Measurements from ENCODE around the gene NEUROD1.

Gene NEUROD1

GRCh38 chr2:181679544-181679979 is 755 bp downstream of the NEUROD1 start:
- DNase-seq: no peak

- no peak for DNase-seq
These were observed 1.3 kb downstream of the NEUROD1 start for GRCh38 chr2:181678861-181679543.

GRCh38 chr2:181677912-181678586 is 2.3 kb downstream of the NEUROD1 start:
- DNase-seq: peak; percentile 50

GRCh38 chr2:181675254-181675653 is 5.1 kb downstream of the NEUROD1 start:
- no peak for DNase-seq

- DNase-seq: no peak
These were observed 5.9 kb downstream of the NEUROD1 start for GRCh38 chr2:181674461-181674860.

- DNase-seq: no peak
These were observed 7.1 kb downstream of the NEUROD1 start for GRCh38 chr2:181673173-181673572.

- no peak for DNase-seq
These were observed 7.9 kb downstream of the NEUROD1 start for GRCh38 chr2:181672255-181673008.

- DNase-seq: no peak
These were observed 9.7 kb downstream of the NEUROD1 start for GRCh38 chr2:181670632-181671031.

GRCh38 chr2:181667234-181667633 is 13.1 kb downstream of the NEUROD1 start:
- DNase-seq: no peak

GRCh38 chr2:181662287-181662686 is 18.0 kb downstream of the NEUROD1 start:
- no peak for DNase-seq

GRCh38 chr2:181660181-181660580 is 20.1 kb downstream of the NEUROD1 start:
- DNase-seq: no peak

- DNase-seq: no peak
These were observed 21.9 kb downstream of the NEUROD1 start for GRCh38 chr2:181658444-181658843.

- no peak for DNase-seq
These were observed 22.9 kb downstream of the NEUROD1 start for GRCh38 chr2:181657379-181657778.

- no peak for DNase-seq
These were observed 23.6 kb downstream of the NEUROD1 start, which contains the start of gene CERKL for GRCh38 chr2:181656450-181657291. TSS of gene CERKL (minus strand) at chr2:181657105. CDS start at chr2:181657006, 99 bp downstream.

GRCh38 chr2:181655519-181655918 is 24.8 kb downstream of the NEUROD1 start:
- DNase-seq: no peak

- no peak for DNase-seq
These were observed 30.8 kb downstream of the NEUROD1 start for GRCh38 chr2:181649436-181649979.

GRCh38 chr2:181648478-181649155 is 31.7 kb downstream of the NEUROD1 start:
- DNase-seq: no peak

GRCh38 chr2:181646415-181646987 is 33.8 kb downstream of the NEUROD1 start:
- no peak for DNase-seq

GRCh38 chr2:181643151-181643550 is 37.2 kb downstream of the NEUROD1 start:
- DNase-seq: no peak

- DNase-seq: no peak
These were observed 38.2 kb downstream of the NEUROD1 start for GRCh38 chr2:181642086-181642485.

- DNase-seq: no peak
These were observed 40.6 kb downstream of the NEUROD1 start for GRCh38 chr2:181639686-181640085.
